A673 (cell line): Measurements from ENCODE around the gene EPHB2. TPM values are rescaled to one million over a fixed set of nuclear protein-coding genes. Genes with fewer than 3 reads are reported as not detected.

Experiments
- BruUV-seq: library from RNA; stranded (reverse); fragments of 400-500 nt; replicated peaks from 2 replicates; lab custom pipeline; 2021; lab: Mats Ljungman, UMichigan
- CTCF ChIA-PET: fragments of 300-600 bp; sonication (Branson Sonifier 250); formaldehyde crosslinking; loops from one replicate; lab custom pipeline; 2022; ENCODE audit warnings: antibody characterized with exemption; lab: Charles Lee
- POLR2A ChIA-PET: fragments of 300-600 bp; sonication (Branson Sonifier 250); formaldehyde crosslinking; loops from one replicate; lab custom pipeline; 2022; ENCODE audit warnings: antibody characterized with exemption; ENCODE audit not compliant: low non-redundant PET; lab: Charles Lee
- DNase-seq: peaks from one replicate; pipeline ENCODE4 v3.0.0-alpha.2; 2015; ENCODE audit warnings: low spot score
- H3K27ac ChIP-seq: fragments of 200-600 bp; sonication (generic); 2 replicates; pipeline ENCODE4 v1.5.1; 2016; ENCODE audit warnings: mixed run types, low read depth, mild to moderate bottlenecking, mixed read lengths, antibody characterized with exemption, low read length; ENCODE audit not compliant: poor library complexity, severe bottlenecking
- H3K27me3 ChIP-seq: fragments of 200-600 bp; sonication (generic); replicated peaks from 2 replicates; pipeline ENCODE4 v1.6.1; 2017; ENCODE audit warnings: mixed run types, low read depth, mild to moderate bottlenecking, mixed read lengths, antibody characterized with exemption, low read length; ENCODE audit not compliant: insufficient read depth, poor library complexity
- H3K36me3 ChIP-seq: fragments of 200-600 bp; sonication (generic); 2 replicates; pipeline ENCODE4 v1.6.1; 2016; ENCODE audit warnings: mixed run types, mild to moderate bottlenecking, mixed read lengths, antibody characterized with exemption, low read length; ENCODE audit not compliant: insufficient read depth, poor library complexity, severe bottlenecking
- H3K4me1 ChIP-seq: fragments of 200-600 bp; sonication (generic); 2 replicates; pipeline ENCODE4 v1.6.1; 2017; ENCODE audit warnings: mixed run types, mild to moderate bottlenecking, mixed read lengths, antibody characterized with exemption, low read length; ENCODE audit not compliant: insufficient read depth, poor library complexity, severe bottlenecking
- H3K4me3 ChIP-seq: fragments of 200-600 bp; sonication (generic); 2 replicates; pipeline ENCODE4 v1.5.1; 2016; ENCODE audit warnings: low read depth, mixed run types, mild to moderate bottlenecking, mixed read lengths, low read length; ENCODE audit not compliant: poor library complexity, severe bottlenecking
- H3K9me3 ChIP-seq: fragments of 200-600 bp; sonication (generic); 2 replicates; pipeline ENCODE4 v1.6.1; 2016; ENCODE audit warnings: mixed run types, low read depth, mild to moderate bottlenecking, mixed read lengths, antibody characterized with exemption, low read length; ENCODE audit not compliant: poor library complexity, severe bottlenecking
- CTCF ChIP-seq: fragments of 300-800, 200-600 bp; sonication (generic); conservative IDR thresholded peaks from 2 replicates; pipeline ENCODE4 v1.5.1; 2017; ENCODE audit warnings: low read depth, mild to moderate bottlenecking, antibody characterized with exemption, low read length, moderate library complexity, mixed read lengths
- EZH2 ChIP-seq: fragments of 200-600 bp; sonication (generic); IDR thresholded peaks from 2 replicates; pipeline ENCODE4 v1.6.1; 2017; ENCODE audit warnings: borderline replicate concordance, low read depth, mild to moderate bottlenecking, mixed read lengths, antibody characterized with exemption, low read length; ENCODE audit not compliant: poor library complexity, severe bottlenecking
- intact Hi-C: fragments of 100-400 bp; cut with micrococcal nuclease; formaldehyde crosslinking; loops from one replicate; pipeline ENCODE4 v1.10.0; 2022; ENCODE audit not compliant: unreplicated experiment
- total RNA-seq: library from RNA; stranded (reverse); gene quantifications from 2 replicates; pipeline ENCODE4 v1.2.3, GENCODE V29; 2021

The EPHB2 gene
- total RNA-seq, 1 experiment from 2014 or later: 10.4 TPM

GRCh38 chr1:22953740-22954141 lies 243.1 kb downstream of the EPHB2 start:
- intact Hi-C loops: no loop called here
- no peak for DNase-seq
- peaks cover 21% of the 10 kb centered on the region for H3K27me3 ChIP-seq

GRCh38 chr1:22955146-22955545 lies 244.5 kb downstream of the EPHB2 start:
- ChIA-PET CTCF (no interaction called here), POLR2A (no interaction called here)
- TF ChIP-seq CTCF (no peak), EZH2 (no peak)

More at GRCh38 chr1:22953740-22954141, 243.1 kb downstream of the EPHB2 start:
- Histone ChIP-seq H3K9me3 (no peaks in the 10 kb centered on the region), H3K27ac (no peak overlapping the region), H3K4me3 (no peak overlapping the region), H3K36me3 (no peaks in the 10 kb centered on the region), H3K4me1 (peaks cover 7% of the 10 kb centered on the region)
- ChIA-PET CTCF (no interaction called here), POLR2A (no interaction called here)
- TF ChIP-seq CTCF (no peak), EZH2 (no peak)
- no TSS peak for BruUV-seq

GRCh38 chr1:22957066-22957465 lies 246.4 kb downstream of the EPHB2 start:
- DNase-seq: no peak
- BruUV-seq: no TSS peak
- Histone ChIP-seq H3K36me3 (no peaks in the 10 kb centered on the region), H3K27ac (no peak overlapping the region), H3K9me3 (no peaks in the 10 kb centered on the region), H3K4me1 (peaks cover 7% of the 10 kb centered on the region), H3K27me3 (peaks cover 21% of the 10 kb centered on the region), H3K4me3 (no peak overlapping the region)
- POLR2A ChIA-PET: no interaction called here
- CTCF ChIA-PET: no interaction called here
- intact Hi-C loops: no loop called here
- TF ChIP-seq EZH2 (no peak), CTCF (no peak)

More at GRCh38 chr1:22955146-22955545, 244.5 kb downstream of the EPHB2 start:
- H3K9me3 ChIP-seq: no peaks in the 10 kb centered on the region
- no peaks in the 10 kb centered on the region for H3K36me3 ChIP-seq
- DNase-seq: no peak
- H3K4me3 ChIP-seq: no peak overlapping the region
- H3K27ac ChIP-seq: no peak overlapping the region
- no TSS peak for BruUV-seq
- intact Hi-C loops: no loop called here
- H3K27me3 ChIP-seq: peaks cover 21% of the 10 kb centered on the region
- H3K4me1 ChIP-seq: peaks cover 7% of the 10 kb centered on the region
